HepG2 (cell line): ENCODE data around the gene BAIAP2L1. TPM values are rescaled to one million over a fixed set of nuclear protein-coding genes. Genes with fewer than 3 reads are reported as not detected.

ENCODE experiments used
- ATAC-seq: fragments of 200-7000 bp; cut with Tn5 transposase; 3 replicates; pipeline ENCODE4 v1.9.1; 2020; ENCODE audit warnings: mild to moderate bottlenecking, moderate library complexity
- BruUV-seq: library from RNA; stranded (reverse); fragments of 400-500 nt; replicated peaks from 2 replicates; lab custom pipeline; 2021; lab: Mats Ljungman, UMichigan
- CTCF ChIA-PET: fragments of 300-600 bp; formaldehyde crosslinking; extraction: SDS; loops from one replicate; lab custom pipeline; 2021; ENCODE audit warnings: low total read pairs, inconsistent platforms, low intra/inter-chr PET ratio; lab: Yijun Ruan, JAX
- POLR2A ChIA-PET: fragments of 350-600 bp; sonication (Branson Sonifier 250); formaldehyde crosslinking; loops from one replicate; lab custom pipeline; 2020; ENCODE audit warnings: antibody characterized with exemption, inconsistent platforms; lab: Yijun Ruan, JAX
- DNase-seq: peaks from one replicate; pipeline ENCODE4 v3.0.0-alpha.2; 2015; ENCODE audit warnings: low spot score
- FAIRE-seq: peaks from 3 replicates; lab custom pipeline; 2011; peaks lifted over from hg19 to GRCh38; lab: Jason Lieb, UNC
- H2AFZ ChIP-seq: one replicate; pipeline ENCODE4 v1.6.1; 2011; ENCODE audit warnings: low read length, inconsistent platforms
- H3K27ac ChIP-seq: fragments of 300-600 bp; 3 replicates; pipeline ENCODE4 v1.8.0; 2011; ENCODE audit warnings: mixed run types, mild to moderate bottlenecking, mixed read lengths, low read length, inconsistent platforms; ENCODE audit not compliant: insufficient read depth; ENCODE audit errors: extremely low read length
- H3K27me3 ChIP-seq, 2 experiments: fragments of 200-600 bp in 1 of 2; 2 replicates in 1 of 2; 3 replicates in 1 of 2; pipeline versions ENCODE4 v1.6.0 to v1.8.0; 2011; ENCODE audit warnings: low read length in 2 of 2, mild to moderate bottlenecking in 2 of 2, moderate library complexity in 2 of 2, inconsistent platforms in 1 of 2; ENCODE audit not compliant: insufficient read depth in 2 of 2, control insufficient read depth in 1 of 2
- H3K36me3 ChIP-seq, 2 experiments: fragments of 200-600 bp in 1 of 2; replicated peaks in 1 of 2; 2 replicates in 1 of 2; 3 replicates in 1 of 2; pipeline versions ENCODE4 v1.5.1 to v1.8.0; 2011; ENCODE audit warnings: low read length in 2 of 2, inconsistent platforms in 1 of 2; ENCODE audit not compliant: insufficient read depth in 2 of 2, control insufficient read depth in 1 of 2
- H3K4me1 ChIP-seq: 2 replicates; pipeline ENCODE4 v1.5.1; 2012; ENCODE audit warnings: low read length, inconsistent platforms; ENCODE audit not compliant: insufficient read depth
- H3K4me2 ChIP-seq: 2 replicates; pipeline ENCODE4 v1.6.0; 2011; ENCODE audit warnings: low read depth, low read length, inconsistent platforms
- H3K4me3 ChIP-seq, 3 experiments: fragments of 200-600 bp in 1 of 3; sonication (generic), shearing (Covaris generic) in 1 of 3; replicated peaks in 1 of 3; 2 replicates each; pipeline ENCODE4 v1.5.1; 2011 to 2016; ENCODE audit warnings: low read length in 3 of 3, inconsistent platforms in 2 of 3, low read depth in 2 of 3, mild to moderate bottlenecking in 2 of 3, control low read depth in 1 of 3, mixed read lengths in 1 of 3; ENCODE audit not compliant: insufficient read depth in 1 of 3
- H3K79me2 ChIP-seq: one replicate; pipeline ENCODE4 v1.6.1; 2011; ENCODE audit warnings: low read length, inconsistent platforms; ENCODE audit not compliant: insufficient read depth
- H3K9ac ChIP-seq: 2 replicates; pipeline ENCODE4 v1.6.0; 2011; ENCODE audit warnings: mild to moderate bottlenecking, low read depth, low read length, inconsistent platforms; ENCODE audit not compliant: insufficient read depth
- H3K9me3 ChIP-seq: 2 replicates; pipeline ENCODE4 v1.5.1; 2012; ENCODE audit warnings: mild to moderate bottlenecking, low read length
- H4K20me1 ChIP-seq: 2 replicates; pipeline ENCODE4 v1.6.0; 2011; ENCODE audit warnings: inconsistent platforms, mild to moderate bottlenecking, low read length, moderate library complexity; ENCODE audit not compliant: insufficient read depth
- GPN1 ChIP-seq: sonication (generic); formaldehyde crosslinking; IDR thresholded peaks from 2 replicates; pipeline ENCODE4 v1.5.1; 2020; ENCODE audit warnings: missing genetic modification reagents, borderline replicate concordance
- KDM5B ChIP-seq: sonication (generic); formaldehyde crosslinking; IDR thresholded peaks from 2 replicates; pipeline ENCODE4 v1.4.0; 2020; ENCODE audit warnings: missing genetic modification reagents, mild to moderate bottlenecking, borderline replicate concordance
- ZNF674 ChIP-seq: sonication (generic); formaldehyde crosslinking; IDR thresholded peaks from 2 replicates; pipeline ENCODE4 v1.5.0; 2020; ENCODE audit warnings: low read depth, mild to moderate bottlenecking, missing genetic modification reagents
- ZNF816 ChIP-seq: sonication (generic); formaldehyde crosslinking; IDR thresholded peaks from 2 replicates; pipeline ENCODE4 v1.8.0; 2022; ENCODE audit warnings: missing genetic modification reagents, mild to moderate bottlenecking, borderline replicate concordance
- WGBS: methylation state at CpG from one replicate; pipeline ENCODE4 v1.1.6; 2017; ENCODE audit warnings: low lambda C conversion rate; 5-methylcytosine and 5-hydroxymethylcytosine counted together
- in situ Hi-C: cut with HindIII; loops from 2 replicates; pipeline ENCODE4 v1.10.0; 2017; ENCODE audit warnings: low pct_unique_long_range_greater_than_20kb; ENCODE audit not compliant: extremely low pct_ligation_motif_present
- intact Hi-C: fragments of 100-400 bp; cut with micrococcal nuclease; formaldehyde crosslinking; loops from one replicate; pipeline ENCODE4 v1.10.0; 2022; ENCODE audit not compliant: unreplicated experiment
- polyA plus RNA-seq, 8 experiments: library from polyadenylated mRNA; depleted of rRNA in 3 of 8; stranded (reverse) in 7 of 8; unstranded in 1 of 8; fragments of >200 nt; fragmentation: Illumina TruSeq in 4 of 8; extraction: Trizol in 4 of 8; gene quantifications; 2 replicates each; pipeline versions ENCODE4 v1.2.1 to v1.2.3, GENCODE V29; 2011 to 2016; ENCODE audit warnings: low read depth in 4 of 8, missing spikeins in 1 of 8, mixed read lengths in 1 of 8; ENCODE audit not compliant: insufficient read depth in 1 of 8
- total RNA-seq, 5 experiments: library from RNA; depleted of rRNA; stranded (reverse); fragments of >200 nt; fragmentation: Illumina TruSeq; extraction: Trizol; gene quantifications; 2 replicates each; pipeline ENCODE4 v1.2.3, GENCODE V29; 2016; ENCODE audit warnings: low read depth in 1 of 5
- TF ChIP-seq, protein P1 (sequence below): sonication (generic); formaldehyde crosslinking; IDR thresholded peaks from 2 replicates; pipeline ENCODE4 v1.4.0; 2020; ENCODE audit warnings: missing genetic modification reagents, mild to moderate bottlenecking, borderline replicate concordance
- TF ChIP-seq, protein P2 (sequence below): sonication (generic); formaldehyde crosslinking; IDR thresholded peaks from 2 replicates; pipeline ENCODE4 v1.5.0; 2020; ENCODE audit warnings: mild to moderate bottlenecking, missing genetic modification reagents

The BAIAP2L1 gene
- total and polyA plus RNA-seq, 2 of the 13 experiments (the other 11 are each of a cell fraction or from before 2014, with no cell fraction given), result 13.0 to 21.5 TPM

DNA sequence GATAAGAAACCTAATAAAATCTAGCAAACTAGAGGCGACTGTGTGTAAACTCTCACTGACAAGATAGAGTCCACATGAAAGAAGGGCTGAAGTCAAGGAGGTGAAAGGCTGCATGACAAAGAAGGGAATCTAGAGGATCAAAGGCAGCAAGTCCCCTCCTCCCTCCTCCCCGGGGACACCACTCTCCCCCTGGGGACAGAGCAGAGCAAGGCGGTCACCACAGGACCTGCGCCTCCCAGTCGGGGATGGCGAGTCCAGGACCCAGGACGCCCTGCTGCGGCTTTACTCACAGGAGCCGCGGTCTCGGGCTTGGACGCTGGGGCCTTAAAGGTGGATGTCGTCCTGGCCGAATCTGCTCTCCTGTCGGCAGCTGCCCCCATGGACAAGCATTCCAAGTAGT is 97.0 kb downstream of the BAIAP2L1 start:
- CTCF ChIA-PET, result no interaction called here
- H3K4me3 ChIP-seq, result no peak overlapping the region

More for the DNA sequence above, 97.0 kb downstream of the BAIAP2L1 start:
- no peaks in the 10 kb centered on the region for H3K79me2 ChIP-seq
- TF ChIP-seq, protein P1, sequence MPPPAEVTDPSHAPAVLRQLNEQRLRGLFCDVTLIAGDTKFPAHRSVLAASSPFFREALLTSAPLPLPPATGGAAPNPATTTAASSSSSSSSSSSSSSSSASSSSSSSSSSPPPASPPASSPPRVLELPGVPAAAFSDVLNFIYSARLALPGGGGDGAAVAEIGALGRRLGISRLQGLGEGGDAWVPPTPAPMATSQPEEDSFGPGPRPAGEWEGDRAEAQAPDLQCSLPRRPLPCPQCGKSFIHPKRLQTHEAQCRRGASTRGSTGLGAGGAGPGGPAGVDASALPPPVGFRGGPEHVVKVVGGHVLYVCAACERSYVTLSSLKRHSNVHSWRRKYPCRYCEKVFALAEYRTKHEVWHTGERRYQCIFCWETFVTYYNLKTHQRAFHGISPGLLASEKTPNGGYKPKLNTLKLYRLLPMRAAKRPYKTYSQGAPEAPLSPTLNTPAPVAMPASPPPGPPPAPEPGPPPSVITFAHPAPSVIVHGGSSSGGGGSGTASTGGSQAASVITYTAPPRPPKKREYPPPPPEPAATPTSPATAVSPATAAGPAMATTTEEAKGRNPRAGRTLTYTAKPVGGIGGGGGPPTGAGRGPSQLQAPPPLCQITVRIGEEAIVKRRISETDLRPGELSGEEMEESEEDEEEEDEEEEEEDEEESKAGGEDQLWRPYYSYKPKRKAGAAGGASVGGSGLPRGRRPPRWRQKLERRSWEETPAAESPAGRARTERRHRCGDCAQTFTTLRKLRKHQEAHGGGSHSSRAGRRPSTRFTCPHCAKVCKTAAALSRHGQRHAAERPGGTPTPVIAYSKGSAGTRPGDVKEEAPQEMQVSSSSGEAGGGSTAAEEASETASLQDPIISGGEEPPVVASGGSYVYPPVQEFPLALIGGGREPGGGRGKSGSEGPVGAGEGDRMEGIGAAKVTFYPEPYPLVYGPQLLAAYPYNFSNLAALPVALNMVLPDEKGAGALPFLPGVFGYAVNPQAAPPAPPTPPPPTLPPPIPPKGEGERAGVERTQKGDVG, result no peak
- TF ChIP-seq ZNF674 (CRISPR knock-in tag) (no peak), ZNF816 (CRISPR knock-in tag) (no peak), KDM5B (no peak), GPN1 (CRISPR knock-in tag) (no peak)
- TF ChIP-seq, protein P2, sequence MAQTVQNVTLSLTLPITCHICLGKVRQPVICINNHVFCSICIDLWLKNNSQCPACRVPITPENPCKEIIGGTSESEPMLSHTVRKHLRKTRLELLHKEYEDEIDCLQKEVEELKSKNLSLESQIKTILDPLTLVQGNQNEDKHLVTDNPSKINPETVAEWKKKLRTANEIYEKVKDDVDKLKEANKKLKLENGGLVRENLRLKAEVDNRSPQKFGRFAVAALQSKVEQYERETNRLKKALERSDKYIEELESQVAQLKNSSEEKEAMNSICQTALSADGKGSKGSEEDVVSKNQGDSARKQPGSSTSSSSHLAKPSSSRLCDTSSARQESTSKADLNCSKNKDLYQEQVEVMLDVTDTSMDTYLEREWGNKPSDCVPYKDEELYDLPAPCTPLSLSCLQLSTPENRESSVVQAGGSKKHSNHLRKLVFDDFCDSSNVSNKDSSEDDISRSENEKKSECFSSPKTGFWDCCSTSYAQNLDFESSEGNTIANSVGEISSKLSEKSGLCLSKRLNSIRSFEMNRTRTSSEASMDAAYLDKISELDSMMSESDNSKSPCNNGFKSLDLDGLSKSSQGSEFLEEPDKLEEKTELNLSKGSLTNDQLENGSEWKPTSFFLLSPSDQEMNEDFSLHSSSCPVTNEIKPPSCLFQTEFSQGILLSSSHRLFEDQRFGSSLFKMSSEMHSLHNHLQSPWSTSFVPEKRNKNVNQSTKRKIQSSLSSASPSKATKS (CRISPR knock-in tag), result no peak
- POLR2A ChIA-PET, result no interaction called here
- no peaks in the 10 kb centered on the region for H4K20me1 ChIP-seq
- H3K4me1 ChIP-seq, result peaks cover 13% of the 10 kb centered on the region
- 82% methylated on average over 2 of the region's 15 CpGs for WGBS
- FAIRE-seq (no peak), ATAC-seq (no peak), DNase-seq (no peak)
- no TSS peak for BruUV-seq
- intact Hi-C loops, result no loop called here
- peaks cover 17 to 39% of the 10 kb centered on the region in 2 experiments for H3K36me3 ChIP-seq
- H3K4me2 ChIP-seq, result no peak overlapping the region
- H3K27ac ChIP-seq, result no peak overlapping the region
- no peak overlapping the region for H2AFZ ChIP-seq
- in situ Hi-C loops, result no loop called here
- no peak overlapping the region for H3K9ac ChIP-seq
- no peaks in the 10 kb centered on the region for H3K27me3 ChIP-seq
- H3K9me3 ChIP-seq, result no peaks in the 10 kb centered on the region
